Measurements from ENCODE around the gene BAX.
"Not testable (repeated sequence)": the region's sequence is repeated elsewhere in the genome, so short reads cannot be mapped to it uniquely, and the experiment has no call there.

The BAX gene

DNA sequence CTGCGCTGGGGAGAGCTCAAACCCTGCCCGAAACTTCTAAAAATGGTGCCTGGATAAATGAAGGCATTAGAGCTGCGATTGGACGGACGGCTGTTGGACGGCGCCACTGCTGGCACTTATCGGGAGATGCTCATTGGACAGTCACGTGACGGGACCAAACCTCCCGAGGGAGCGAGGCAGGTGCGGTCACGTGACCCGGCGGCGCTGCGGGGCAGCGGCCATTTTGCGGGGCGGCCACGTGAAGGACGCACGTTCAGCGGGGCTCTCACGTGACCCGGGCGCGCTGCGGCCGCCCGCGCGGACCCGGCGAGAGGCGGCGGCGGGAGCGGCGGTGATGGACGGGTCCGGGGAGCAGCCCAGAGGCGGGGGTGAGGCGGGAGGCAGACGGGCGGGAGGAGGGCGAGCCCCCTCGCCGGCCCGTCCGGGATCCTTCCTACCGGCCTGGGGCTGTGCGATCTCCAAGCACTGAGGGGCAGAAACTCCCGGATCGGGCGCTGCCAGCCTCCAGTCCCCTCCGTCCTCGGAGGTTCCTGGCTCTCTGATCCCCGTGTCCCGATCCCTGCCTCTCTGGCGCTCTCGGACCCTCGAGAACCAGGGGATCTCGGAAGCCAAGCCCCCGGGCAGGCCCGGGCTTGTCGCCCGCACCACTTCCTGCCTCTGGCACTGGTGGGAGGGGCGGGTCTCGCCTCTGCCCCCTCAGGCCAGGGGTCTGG lies at the start of gene BAX:
Gene BAX (plus strand): TSS at position 281 of the 713 bp plus-strand sequence. CDS start 54 bp downstream, at position 335.
- DNase-seq: peak; percentile 59 to 93

GRCh38 chr19:48905664-48906063 lies 49.0 kb upstream of the BAX start:
- DNase-seq: no peak

- DNase-seq: no peak
Measured at GRCh38 chr19:48906324-48906723, 48.4 kb upstream of the BAX start.

DNA sequence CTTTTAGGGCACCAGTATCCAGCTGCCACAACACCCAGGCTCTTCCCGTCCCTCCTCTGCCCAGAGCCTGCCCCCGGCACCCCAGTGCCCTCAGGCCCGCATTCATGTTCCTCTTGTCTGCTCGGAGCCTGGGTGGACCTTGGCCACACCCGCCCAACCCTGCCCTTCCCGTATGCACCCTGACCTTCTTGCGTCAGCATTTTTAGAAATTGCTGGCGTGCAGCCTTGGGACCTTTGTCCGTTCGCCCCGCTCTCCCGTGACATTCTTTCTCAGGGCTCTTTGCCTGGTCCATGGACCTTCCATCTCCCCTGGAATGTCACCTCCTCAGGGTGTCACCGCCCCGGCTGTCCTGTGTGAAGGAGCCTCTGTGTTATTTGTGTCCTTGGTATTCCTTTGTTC lies 47.0 kb upstream of the BAX start:
- no peak for DNase-seq

DNA sequence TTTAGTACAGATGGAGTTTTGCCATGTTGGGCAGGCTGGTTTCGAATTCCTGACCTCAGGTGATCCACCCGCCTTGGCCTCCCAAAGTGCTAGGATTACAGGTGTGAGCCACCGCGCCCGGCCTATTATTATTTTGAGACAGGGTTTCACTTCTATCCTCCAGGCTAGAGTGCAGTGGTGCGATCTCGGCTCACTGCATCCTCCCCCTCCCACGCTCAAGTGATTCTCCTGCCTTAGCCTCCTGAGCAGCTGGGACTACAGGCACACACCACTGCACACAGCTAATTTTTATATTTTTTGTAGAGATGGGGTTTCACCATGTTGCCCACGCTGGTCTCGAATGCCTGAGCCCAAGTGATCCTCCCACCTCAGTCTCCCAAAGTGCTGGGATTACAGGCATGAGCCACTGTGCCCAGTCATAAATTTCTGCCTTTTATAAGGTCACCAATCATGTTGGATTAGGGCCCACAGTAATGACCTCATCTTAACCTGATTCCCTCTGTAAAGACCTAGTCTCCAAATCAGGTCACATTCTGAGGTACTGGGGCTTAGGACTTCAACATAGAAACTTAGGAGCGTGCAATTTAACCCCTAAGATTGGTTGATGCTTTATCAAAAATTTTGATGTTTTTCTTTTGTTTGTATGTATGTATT lies 45.1 kb upstream of the BAX start:
- DNase-seq: not testable (repeated sequence)

- DNase-seq: no peak
Measured at GRCh38 chr19:48910803-48911202, 43.9 kb upstream of the BAX start.

GRCh38 chr19:48913114-48913889 lies 41.4 kb upstream of the BAX start:
- DNase-seq: no peak

DNA sequence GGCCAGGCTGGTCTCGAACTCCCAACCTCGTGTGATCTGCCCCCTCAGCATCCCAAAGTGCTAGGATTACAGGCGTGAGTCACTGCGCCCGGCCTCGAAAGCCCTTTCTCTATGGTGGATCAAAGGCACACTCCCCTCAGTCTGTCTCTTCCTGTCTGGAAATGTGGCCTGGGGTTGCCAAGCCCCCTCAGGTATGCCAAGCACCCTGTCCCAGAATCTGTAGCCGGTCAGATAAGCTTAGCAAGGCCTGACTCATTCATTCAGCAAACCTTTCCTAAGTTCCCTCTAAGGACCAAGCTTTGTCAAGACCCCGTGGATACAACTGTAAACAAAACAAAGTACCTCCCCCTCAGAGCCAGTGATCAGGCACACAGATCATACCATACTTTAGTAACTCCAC lies 40.5 kb upstream of the BAX start:
- no peak for DNase-seq

GRCh38 chr19:48915757-48916156 lies 38.9 kb upstream of the BAX start:
- no peak for DNase-seq

DNA sequence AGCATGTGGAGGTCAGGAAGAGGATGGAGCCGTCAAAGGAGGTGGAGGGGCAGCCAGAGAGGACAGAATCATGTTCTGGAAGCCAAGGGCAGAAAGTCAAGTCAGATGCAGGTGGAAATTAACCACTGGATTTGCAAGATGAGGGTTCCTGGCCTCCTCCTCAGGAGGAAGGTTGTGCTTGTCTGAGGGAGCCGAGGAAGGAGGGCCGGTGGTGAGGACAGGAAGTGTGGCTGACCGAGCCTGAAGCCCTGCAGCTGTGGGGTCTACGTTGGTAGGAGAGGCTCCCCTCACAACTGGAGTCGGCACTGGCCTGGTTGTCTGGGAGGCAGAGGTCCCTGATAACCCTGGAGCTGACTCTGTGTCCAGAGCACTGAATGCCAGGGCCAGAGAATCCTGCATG lies 36.6 kb upstream of the BAX start:
- DNase-seq: no peak

GRCh38 chr19:48918801-48919247 lies 35.9 kb upstream of the BAX start:
- DNase-seq: no peak

- not testable (repeated sequence) for DNase-seq
Measured at GRCh38 chr19:48919271-48919670, 35.4 kb upstream of the BAX start.

DNA sequence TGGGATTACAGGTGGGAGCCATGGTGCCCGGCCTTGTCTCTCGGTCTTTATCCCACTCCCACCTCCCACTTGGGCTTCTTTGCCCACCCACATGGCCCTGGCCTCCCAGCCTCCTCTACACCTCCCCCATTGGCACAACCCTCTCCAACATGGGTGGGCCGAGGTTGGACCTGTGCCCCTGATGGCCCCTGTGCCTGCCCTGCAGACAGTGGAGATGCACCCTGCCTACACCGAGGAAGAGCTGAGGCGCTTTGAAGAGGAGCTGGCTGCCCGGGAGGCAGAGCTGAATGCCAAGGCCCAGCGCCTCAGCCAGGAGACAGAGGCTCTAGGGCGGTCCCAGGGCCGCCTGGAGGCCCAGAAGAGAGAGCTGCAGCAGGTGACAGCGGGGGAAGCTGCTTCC lies 33.7 kb upstream of the BAX start:
- DNase-seq: no peak

DNA sequence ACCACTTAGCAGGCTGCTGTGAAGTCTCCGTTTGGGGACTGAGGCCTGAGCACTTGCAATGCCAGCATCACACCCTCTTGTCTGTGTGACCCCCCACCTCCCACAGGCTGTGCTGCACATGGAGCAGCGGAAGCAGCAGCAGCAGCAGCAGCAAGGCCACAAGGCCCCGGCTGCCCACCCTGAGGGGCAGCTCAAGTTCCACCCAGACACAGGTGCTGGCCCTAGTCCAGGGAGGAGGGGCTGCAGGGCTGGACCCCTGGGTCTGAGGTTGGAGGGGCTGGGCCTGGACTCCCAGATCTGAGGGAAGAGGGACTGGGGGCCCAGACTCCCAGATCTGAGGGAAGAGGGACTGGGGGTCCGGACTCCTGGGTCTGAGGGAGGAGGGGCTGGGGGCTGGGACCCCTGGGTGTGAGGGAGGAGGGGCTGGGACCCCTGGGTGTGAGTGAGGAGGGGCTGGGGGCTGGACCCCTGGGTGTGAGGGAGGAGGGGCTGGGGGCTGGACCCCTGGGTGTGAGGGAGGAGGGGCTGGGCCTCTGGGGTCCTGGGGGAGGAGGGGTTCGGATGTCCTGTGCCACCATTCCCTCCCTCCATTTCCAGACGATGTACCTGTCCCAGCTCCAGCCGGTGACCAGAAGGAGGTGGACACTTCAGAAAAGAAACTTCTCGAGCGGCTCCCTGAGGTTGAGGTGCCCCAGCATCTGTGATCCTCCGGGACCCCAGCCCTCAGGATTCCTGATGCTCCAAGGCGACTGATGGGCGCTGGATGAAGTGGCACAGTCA lies 32.8 kb upstream of the BAX start:
- DNase-seq: no peak

DNA sequence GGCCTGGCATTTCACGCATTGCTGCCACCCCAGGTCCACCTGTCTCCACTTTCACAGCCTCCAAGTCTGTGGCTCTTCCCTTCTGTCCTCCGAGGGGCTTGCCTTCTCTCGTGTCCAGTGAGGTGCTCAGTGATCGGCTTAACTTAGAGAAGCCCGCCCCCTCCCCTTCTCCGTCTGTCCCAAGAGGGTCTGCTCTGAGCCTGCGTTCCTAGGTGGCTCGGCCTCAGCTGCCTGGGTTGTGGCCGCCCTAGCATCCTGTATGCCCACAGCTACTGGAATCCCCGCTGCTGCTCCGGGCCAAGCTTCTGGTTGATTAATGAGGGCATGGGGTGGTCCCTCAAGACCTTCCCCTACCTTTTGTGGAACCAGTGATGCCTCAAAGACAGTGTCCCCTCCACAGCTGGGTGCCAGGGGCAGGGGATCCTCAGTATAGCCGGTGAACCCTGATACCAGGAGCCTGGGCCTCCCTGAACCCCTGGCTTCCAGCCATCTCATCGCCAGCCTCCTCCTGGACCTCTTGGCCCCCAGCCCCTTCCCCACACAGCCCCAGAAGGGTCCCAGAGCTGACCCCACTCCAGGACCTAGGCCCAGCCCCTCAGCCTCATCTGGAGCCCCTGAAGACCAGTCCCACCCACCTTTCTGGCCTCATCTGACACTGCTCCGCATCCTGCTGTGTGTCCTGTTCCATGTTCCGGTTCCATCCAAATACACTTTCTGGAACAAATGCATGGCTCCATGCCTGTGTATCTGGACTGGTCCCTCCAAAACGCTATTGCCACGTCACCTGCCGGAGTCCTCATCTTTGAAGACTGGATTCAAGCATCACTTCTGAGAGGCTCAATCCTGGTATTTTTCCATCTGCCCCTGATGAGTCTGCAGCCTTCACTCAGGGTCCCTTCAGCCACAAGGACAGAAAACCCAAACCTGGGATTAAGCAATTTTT lies 31.9 kb upstream of the BAX start:
- DNase-seq: no peak

GRCh38 chr19:48925240-48925843 lies 29.3 kb upstream of the BAX start:
- DNase-seq: no peak

DNA sequence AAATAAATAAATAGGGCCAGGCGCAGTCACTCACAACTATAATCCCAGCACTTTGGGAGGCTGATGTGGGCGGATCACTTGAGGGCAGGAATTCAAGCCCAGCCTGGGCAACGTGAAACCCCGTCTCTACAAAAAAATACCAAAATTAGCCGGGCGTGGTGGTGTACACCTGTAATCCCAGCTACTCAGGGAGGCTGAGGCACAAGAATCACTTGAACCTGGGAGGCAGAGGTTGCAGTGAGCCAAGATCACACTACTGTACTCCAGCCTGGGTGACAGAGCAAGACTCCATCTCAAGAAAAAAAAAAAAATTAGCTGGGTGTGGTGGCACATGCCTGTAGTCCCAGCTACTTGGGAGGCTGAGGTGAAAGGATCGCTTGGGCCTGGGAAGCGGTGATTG lies 28.8 kb upstream of the BAX start:
- DNase-seq: not testable (repeated sequence)

DNA sequence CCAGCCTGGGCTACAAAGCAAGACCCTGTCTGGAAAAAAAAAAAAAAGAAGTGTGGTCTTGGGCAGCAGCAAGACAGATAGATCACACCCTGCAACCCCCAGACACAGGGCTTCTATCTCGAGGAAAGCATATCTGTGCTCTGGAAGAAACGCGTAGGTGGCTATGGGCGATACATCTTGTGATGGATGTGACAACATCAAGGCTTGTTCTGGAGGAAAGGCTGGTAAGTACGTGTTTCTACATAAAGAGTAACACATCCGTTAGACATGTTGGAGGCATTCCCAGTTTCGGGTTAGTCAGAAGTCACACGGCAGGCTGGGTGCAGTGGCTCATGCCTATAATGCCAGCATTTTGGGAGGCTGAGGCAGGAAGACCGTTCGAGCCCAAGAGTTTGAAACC lies 27.8 kb upstream of the BAX start:
- no peak for DNase-seq

DNA sequence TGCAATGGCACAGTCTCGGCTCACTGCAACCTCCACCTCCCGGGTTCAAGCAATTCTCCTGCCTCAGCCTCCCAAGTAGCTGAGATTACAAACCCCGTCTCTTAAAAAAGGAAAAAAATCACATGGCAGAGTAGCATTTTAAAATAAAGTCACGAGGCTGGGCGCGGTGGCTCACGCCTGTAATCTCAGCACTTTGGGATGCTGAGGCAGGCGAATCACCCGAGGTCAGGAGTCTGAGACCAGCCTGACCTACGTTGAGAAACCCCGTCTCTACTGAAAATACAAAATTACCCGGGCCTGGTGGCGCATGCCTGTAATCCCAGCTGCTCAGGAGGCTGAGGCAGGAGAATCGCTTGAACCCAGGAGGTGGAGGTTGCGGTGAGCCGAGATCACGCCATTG lies 27.0 kb upstream of the BAX start:
- not testable (repeated sequence) for DNase-seq

DNA sequence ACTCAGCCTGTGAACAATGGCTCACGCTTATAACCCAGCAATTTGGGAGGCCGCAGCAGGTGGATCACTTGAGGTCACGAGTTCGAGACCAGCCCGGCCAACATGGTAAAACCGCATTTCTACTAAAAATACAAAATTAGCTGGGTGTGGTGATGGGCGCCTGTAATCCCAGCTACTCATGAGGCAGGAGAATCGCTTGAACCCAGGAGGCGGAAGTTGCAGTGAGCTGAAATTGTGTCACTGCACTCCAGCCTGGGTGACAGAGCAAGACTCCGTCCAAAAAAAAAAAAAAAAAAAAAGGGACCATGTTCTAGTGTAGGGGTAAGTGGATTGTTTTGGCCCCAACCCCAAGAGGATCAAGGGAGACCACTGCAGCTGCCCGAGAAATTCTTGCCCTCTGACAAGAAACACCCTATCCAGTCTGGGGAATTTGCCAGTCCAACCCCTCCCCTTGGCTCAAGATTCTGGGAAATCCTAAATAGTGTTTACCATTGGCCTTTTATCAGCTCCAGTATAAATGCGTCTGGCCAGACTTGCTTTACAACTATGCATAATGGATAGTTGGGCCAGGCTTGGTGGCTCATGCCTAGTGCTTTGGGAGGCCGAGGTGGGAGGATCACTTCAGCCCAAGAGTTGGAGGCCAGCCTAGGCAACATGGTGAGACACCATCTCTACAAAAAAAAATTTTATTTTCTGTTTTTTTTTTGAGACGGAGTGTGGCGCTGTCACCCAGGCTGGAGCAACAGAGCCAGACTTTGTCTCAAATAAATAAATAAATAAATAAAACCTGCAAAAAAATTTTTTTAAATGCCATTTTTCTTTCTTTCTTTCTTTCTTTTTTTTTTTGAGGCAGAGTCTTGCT lies 26.3 kb upstream of the BAX start:
- DNase-seq: no peak
